ENCODE data around the gene FLNB.

- TF ChIP-seq CTCF (IDR thresholded peaks at IDR 0.05; ENCODE audit: insufficient read depth, low read depth, low read length) (no peak), EZH2 (IDR thresholded peaks at IDR 0.05; ENCODE audit: insufficient read depth, low read length) (no peak)
These were observed 182.1 kb downstream of the FLNB start for GRCh38 chr3:58190291-58190690.
